AG04449 (cell line): Measurements from ENCODE around the gene DALRD3.

ENCODE experiments used
- CTCF ChIA-PET: fragments of 350-600 bp; formaldehyde crosslinking; extraction: SDS; loops from one replicate; lab custom pipeline; 2021; ENCODE audit warnings: antibody characterized with exemption; lab: Yijun Ruan, JAX
- POLR2A ChIA-PET: fragments of 400-600, 350-600 bp; formaldehyde crosslinking; extraction: SDS; loops from one replicate; lab custom pipeline; 2020; ENCODE audit warnings: antibody characterized with exemption, inconsistent platforms; lab: Yijun Ruan, JAX
- DNase-seq: peaks from one replicate; pipeline ENCODE4 v3.0.0-alpha.2; 2010; ENCODE audit warnings: low read depth, low spot score
- H3K4me3 ChIP-seq: 2 replicates; pipeline ENCODE4 v1.5.1; 2011; ENCODE audit warnings: low read depth, mild to moderate bottlenecking, control low read depth, low read length
- CTCF ChIP-seq: IDR thresholded peaks from one replicate; pipeline ENCODE4 v1.5.1; 2011; ENCODE audit warnings: mild to moderate bottlenecking, moderate library complexity, low read length, control low read depth, inconsistent platforms; ENCODE audit not compliant: insufficient read depth; ENCODE audit errors: missing control alignments

The DALRD3 gene

DNA sequence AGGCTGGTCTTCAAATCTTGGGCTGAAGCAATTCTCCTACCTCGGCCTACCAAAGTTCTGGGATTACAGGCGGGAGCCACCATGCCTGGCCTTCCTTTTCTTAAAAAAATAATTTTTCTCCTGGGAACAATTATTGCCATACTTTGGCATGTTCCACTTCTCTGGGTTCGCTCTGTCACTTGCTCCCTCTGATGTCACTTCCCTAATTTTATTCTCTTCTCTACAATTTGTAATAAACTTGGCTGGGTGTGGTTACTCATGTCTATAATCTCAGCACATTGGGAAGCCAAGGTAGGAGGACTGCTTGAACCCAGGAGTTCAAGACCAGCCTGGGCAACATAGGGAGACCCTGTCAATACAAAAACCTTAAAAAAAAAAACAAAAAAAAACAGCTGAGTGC, 16.9 kb upstream of the DALRD3 start:
- ChIA-PET CTCF (interaction anchor here (1.1 to 3.3 kb wide), 2 partner anchors 13 to 59 kb away, joined by 3 to 19 read pairs; partner anchors contain the start of genes NDUFAF3 and QRICH1), POLR2A (no interaction called here)
- DNase-seq: no peak
- no peak for TF ChIP-seq CTCF
- no peak overlapping the region for H3K4me3 ChIP-seq

- H3K4me3 ChIP-seq: no peak overlapping the region
- POLR2A ChIA-PET: no interaction called here
- TF ChIP-seq CTCF: no peak
- DNase-seq: no peak
- CTCF ChIA-PET: interaction anchor here (1.1 to 3.3 kb wide), 2 partner anchors 12 to 59 kb away, joined by 3 to 19 read pairs; partner anchors contain the start of genes NDUFAF3 and QRICH1
Measured at GRCh38 chr3:49034650-49035049, 16.3 kb upstream of the DALRD3 start.

DNA sequence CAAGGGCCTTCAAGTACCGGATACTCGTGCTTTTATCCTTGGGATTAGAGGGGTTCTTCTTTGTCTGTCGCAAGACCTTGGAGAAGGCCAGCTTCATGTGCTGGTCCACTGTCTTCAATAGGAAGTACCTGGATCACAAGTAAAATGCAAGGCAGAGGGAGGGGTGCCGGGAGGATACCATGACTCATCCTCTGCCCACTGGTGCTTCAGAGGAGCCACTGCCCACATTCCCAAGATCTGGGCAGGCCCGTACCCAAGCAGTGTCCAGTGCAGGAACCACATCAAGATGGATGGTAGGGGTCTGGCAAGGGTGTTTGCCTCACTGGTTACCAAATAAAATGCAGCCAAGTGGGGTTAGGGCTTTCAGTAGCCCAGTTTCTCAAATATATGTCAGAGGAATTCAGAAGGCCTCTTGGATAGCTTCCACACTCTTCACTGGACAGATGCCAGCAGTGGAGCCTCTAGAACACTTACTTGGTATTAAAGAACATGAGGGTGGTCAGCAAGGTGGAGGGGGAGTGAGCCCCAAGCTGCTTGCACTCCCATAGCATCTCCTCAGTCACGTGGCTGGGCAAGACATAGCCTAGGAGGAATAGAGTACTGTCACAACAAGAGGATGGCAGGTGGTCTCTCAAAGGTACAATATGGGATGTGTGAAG, 14.4 kb upstream of the DALRD3 start:
- H3K4me3 ChIP-seq: no peak overlapping the region
- ChIA-PET CTCF (interaction anchor here (1.2 to 3.3 kb wide), 5 partner anchors 10 to 46 kb away, joined by 3 to 24 read pairs (median 4); partner anchors contain the start of genes NDUFAF3 and P4HTM), POLR2A (interaction anchor here (2.5 kb wide), 1 partner anchor 11 kb away, joined by 9 read pairs; the partner anchor contains the start of gene NDUFAF3)
- TF ChIP-seq CTCF: no peak
- no peak for DNase-seq

DNA sequence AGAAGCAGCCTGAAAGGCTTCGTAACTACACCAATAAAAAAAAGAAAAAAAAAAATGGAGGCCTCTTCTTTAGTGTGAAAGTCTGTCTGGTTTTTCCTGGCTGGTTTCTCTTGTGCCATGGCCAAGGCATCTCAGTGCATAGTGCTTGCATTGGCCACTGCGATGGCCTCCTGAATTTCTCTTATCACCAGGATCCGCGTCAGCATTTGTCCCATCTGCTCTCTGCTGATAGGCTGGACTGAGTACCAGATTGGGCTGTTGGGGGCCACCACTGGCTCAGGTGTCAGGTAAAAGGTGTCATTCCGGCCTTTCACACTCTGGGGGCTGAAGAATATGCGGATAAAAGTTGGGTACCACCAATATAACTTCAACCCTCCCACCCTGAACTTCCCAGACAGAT, 11.9 kb upstream of the DALRD3 start:
- no peak overlapping the region for H3K4me3 ChIP-seq
- ChIA-PET POLR2A (interaction anchor here (0.7 to 2.5 kb wide), 2 partner anchors 9 to 62 kb away, joined by 4 to 9 read pairs; partner anchors contain the start of gene NDUFAF3), CTCF (interaction anchor here (2.4 kb wide), 1 partner anchor 8 kb away, joined by 24 read pairs; the partner anchor contains the start of gene NDUFAF3)
- TF ChIP-seq CTCF: no peak
- DNase-seq: no peak

DNA sequence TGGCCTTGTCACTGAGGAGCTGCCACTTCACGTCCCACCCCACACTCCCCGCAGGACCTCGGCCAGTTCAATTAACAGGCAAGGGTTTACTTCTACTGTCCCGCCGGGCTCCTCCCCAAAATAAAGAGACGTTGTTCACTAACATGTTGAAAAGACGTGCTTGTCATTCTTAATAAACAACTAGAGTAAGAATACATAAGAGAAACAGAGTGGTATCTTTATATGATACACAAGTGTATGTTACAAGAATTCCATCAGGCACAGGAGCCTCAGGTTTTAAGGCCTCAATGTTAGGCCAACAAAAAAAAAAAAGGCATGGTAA, 11.1 kb upstream of the DALRD3 start:
- no peak for TF ChIP-seq CTCF
- no peak for DNase-seq
- CTCF ChIA-PET: interaction anchor here (0.6 to 1.3 kb wide), 4 partner anchors 14 to 141 kb away, joined by 3 read pairs; partner anchors contain the start of gene WDR6
- POLR2A ChIA-PET: interaction anchor here (0.6 to 1.9 kb wide), 14 partner anchors 9 to 345 kb away, joined by 3 to 25 read pairs (median 6); partner anchors contain the start of genes DALRD3, LAMB2, P4HTM and QRICH1
- H3K4me3 ChIP-seq: no peak overlapping the region
